SK-N-SH (cell line): ENCODE data around the gene SLCO4A1.

Source experiments
- EP300 ChIP-seq, 2 experiments: IDR thresholded peaks; 2 replicates each; pipeline versions ENCODE4 v1.4.0 to v1.6.1; 2012; ENCODE audit warnings: borderline replicate concordance in 1 of 2, low read depth in 1 of 2, low read length in 1 of 2
- FOXJ3 ChIP-seq: sonication (generic); formaldehyde crosslinking; IDR thresholded peaks from 2 replicates; pipeline ENCODE4 v1.5.1; 2020; ENCODE audit warnings: mild to moderate bottlenecking, missing genetic modification reagents
- FOXM1 ChIP-seq: IDR thresholded peaks from 2 replicates; pipeline ENCODE4 v1.4.0; 2012; ENCODE audit warnings: low read depth, mild to moderate bottlenecking
- NRF1 ChIP-seq: IDR thresholded peaks from 2 replicates; pipeline ENCODE4 v1.6.1; 2012; ENCODE audit warnings: low read depth, mild to moderate bottlenecking, low read length
- TEAD4 ChIP-seq: IDR thresholded peaks from 2 replicates; pipeline ENCODE4 v1.4.0; 2012; ENCODE audit warnings: mild to moderate bottlenecking, borderline replicate concordance; ENCODE audit not compliant: insufficient read depth
- TF ChIP-seq, protein P1 (sequence below): IDR thresholded peaks from 2 replicates; pipeline ENCODE4 v1.4.0; 2012; ENCODE audit warnings: low read depth, borderline replicate concordance
- TF ChIP-seq, protein P2 (sequence below): IDR thresholded peaks from 2 replicates; pipeline ENCODE4 v1.6.1; 2012; ENCODE audit warnings: mild to moderate bottlenecking, low read depth, low read length, moderate library complexity
- TF ChIP-seq, protein P3 (sequence below): fragments of 200-600 bp; sonication (generic); IDR thresholded peaks from 2 replicates; pipeline ENCODE4 v1.6.1; 2017; ENCODE audit warnings: antibody characterized with exemption, mild to moderate bottlenecking, moderate library complexity
- TF ChIP-seq, protein P4 (sequence below): IDR thresholded peaks from 2 replicates; pipeline ENCODE4 v1.4.0; 2012; ENCODE audit warnings: low read depth

DNA sequence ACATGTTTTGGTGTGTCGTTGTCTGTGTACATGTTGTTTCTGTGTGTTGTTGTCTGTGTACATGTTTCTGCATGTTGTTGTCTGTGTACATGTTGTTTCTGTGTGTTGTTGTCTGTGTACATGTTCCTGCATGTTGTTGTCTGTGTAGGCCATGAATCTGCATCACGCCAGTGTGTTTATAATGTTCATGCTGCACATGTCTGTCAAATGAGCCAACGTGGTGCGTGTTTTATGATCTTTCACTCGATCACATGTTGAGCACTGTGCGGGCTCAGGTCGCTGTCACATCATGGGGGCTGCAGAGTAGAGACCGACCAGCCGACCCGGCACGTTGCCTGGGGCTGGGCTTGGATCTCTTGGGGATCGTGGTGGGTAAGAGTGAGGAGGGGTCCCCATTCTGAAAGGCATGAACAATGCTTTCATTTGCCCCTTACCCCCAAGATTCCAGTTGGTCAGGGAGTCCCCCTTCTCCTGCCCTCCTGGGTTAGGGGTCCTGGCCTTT, 26.5 kb upstream of the SLCO4A1 start:
- TF ChIP-seq, protein P1, sequence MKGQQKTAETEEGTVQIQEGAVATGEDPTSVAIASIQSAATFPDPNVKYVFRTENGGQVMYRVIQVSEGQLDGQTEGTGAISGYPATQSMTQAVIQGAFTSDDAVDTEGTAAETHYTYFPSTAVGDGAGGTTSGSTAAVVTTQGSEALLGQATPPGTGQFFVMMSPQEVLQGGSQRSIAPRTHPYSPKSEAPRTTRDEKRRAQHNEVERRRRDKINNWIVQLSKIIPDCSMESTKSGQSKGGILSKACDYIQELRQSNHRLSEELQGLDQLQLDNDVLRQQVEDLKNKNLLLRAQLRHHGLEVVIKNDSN, result no peak
- TF ChIP-seq, protein P2, sequence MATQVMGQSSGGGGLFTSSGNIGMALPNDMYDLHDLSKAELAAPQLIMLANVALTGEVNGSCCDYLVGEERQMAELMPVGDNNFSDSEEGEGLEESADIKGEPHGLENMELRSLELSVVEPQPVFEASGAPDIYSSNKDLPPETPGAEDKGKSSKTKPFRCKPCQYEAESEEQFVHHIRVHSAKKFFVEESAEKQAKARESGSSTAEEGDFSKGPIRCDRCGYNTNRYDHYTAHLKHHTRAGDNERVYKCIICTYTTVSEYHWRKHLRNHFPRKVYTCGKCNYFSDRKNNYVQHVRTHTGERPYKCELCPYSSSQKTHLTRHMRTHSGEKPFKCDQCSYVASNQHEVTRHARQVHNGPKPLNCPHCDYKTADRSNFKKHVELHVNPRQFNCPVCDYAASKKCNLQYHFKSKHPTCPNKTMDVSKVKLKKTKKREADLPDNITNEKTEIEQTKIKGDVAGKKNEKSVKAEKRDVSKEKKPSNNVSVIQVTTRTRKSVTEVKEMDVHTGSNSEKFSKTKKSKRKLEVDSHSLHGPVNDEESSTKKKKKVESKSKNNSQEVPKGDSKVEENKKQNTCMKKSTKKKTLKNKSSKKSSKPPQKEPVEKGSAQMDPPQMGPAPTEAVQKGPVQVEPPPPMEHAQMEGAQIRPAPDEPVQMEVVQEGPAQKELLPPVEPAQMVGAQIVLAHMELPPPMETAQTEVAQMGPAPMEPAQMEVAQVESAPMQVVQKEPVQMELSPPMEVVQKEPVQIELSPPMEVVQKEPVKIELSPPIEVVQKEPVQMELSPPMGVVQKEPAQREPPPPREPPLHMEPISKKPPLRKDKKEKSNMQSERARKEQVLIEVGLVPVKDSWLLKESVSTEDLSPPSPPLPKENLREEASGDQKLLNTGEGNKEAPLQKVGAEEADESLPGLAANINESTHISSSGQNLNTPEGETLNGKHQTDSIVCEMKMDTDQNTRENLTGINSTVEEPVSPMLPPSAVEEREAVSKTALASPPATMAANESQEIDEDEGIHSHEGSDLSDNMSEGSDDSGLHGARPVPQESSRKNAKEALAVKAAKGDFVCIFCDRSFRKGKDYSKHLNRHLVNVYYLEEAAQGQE, result no peak
- TF ChIP-seq, protein P3, sequence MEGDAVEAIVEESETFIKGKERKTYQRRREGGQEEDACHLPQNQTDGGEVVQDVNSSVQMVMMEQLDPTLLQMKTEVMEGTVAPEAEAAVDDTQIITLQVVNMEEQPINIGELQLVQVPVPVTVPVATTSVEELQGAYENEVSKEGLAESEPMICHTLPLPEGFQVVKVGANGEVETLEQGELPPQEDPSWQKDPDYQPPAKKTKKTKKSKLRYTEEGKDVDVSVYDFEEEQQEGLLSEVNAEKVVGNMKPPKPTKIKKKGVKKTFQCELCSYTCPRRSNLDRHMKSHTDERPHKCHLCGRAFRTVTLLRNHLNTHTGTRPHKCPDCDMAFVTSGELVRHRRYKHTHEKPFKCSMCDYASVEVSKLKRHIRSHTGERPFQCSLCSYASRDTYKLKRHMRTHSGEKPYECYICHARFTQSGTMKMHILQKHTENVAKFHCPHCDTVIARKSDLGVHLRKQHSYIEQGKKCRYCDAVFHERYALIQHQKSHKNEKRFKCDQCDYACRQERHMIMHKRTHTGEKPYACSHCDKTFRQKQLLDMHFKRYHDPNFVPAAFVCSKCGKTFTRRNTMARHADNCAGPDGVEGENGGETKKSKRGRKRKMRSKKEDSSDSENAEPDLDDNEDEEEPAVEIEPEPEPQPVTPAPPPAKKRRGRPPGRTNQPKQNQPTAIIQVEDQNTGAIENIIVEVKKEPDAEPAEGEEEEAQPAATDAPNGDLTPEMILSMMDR, result no peak
- TF ChIP-seq EP300 (IDR thresholded peaks at IDR 0.05; ENCODE audit: borderline replicate concordance in 1 of 2, low read depth in 1 of 2, low read length in 1 of 2), result no peak
- TF ChIP-seq, protein P4, sequence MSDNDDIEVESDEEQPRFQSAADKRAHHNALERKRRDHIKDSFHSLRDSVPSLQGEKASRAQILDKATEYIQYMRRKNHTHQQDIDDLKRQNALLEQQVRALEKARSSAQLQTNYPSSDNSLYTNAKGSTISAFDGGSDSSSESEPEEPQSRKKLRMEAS, result no peak
- TF ChIP-seq TEAD4, result no peak
- no peak for TF ChIP-seq NRF1
- no peak for TF ChIP-seq FOXJ3 (CRISPR knock-in tag)
- no peak for TF ChIP-seq FOXM1
